Suprapubic skin (tissue), 4 donors: ENCODE data around the gene FOXE3.

ENCODE experiments used
- EP300 ChIP-seq: sonication (generic); formaldehyde crosslinking; IDR thresholded peaks from one replicate; pipeline ENCODE4 v1.6.1; 2017; ENCODE audit warnings: antibody characterized with exemption
- POLR2A ChIP-seq, 2 donors: fragments of 450-650 bp; IDR thresholded peaks; one replicate each; pipeline ENCODE4 v1.6.1; 2017; ENCODE audit warnings: antibody characterized with exemption in 2 of 2, mild to moderate bottlenecking in 2 of 2, moderate library complexity in 2 of 2
- POLR2AphosphoS5 ChIP-seq, 3 donors: sonication (generic); formaldehyde crosslinking; IDR thresholded peaks; one replicate each; pipeline ENCODE4 v1.6.1; 2017; ENCODE audit warnings: antibody characterized with exemption in 3 of 3
- TF ChIP-seq, protein P1 (sequence below), 2 donors: fragments of 200-600 bp in 1 of 2; fragments of 450-650 bp in 1 of 2; sonication (generic) in 1 of 2; IDR thresholded peaks; one replicate each; pipeline ENCODE4 v1.5.1; 2016 to 2019; ENCODE audit warnings: antibody characterized with exemption in 2 of 2, mild to moderate bottlenecking in 1 of 2, moderate library complexity in 1 of 2

- TF ChIP-seq, protein P1, sequence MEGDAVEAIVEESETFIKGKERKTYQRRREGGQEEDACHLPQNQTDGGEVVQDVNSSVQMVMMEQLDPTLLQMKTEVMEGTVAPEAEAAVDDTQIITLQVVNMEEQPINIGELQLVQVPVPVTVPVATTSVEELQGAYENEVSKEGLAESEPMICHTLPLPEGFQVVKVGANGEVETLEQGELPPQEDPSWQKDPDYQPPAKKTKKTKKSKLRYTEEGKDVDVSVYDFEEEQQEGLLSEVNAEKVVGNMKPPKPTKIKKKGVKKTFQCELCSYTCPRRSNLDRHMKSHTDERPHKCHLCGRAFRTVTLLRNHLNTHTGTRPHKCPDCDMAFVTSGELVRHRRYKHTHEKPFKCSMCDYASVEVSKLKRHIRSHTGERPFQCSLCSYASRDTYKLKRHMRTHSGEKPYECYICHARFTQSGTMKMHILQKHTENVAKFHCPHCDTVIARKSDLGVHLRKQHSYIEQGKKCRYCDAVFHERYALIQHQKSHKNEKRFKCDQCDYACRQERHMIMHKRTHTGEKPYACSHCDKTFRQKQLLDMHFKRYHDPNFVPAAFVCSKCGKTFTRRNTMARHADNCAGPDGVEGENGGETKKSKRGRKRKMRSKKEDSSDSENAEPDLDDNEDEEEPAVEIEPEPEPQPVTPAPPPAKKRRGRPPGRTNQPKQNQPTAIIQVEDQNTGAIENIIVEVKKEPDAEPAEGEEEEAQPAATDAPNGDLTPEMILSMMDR (IDR thresholded peaks at IDR 0.05) = no peak
- TF ChIP-seq POLR2AphosphoS5 (IDR thresholded peaks at IDR 0.05) (no peak), POLR2A (IDR thresholded peaks at IDR 0.05) (no peak), EP300 (no peak)
Measured at GRCh38 chr1:47440599-47441081, 24.6 kb downstream of the FOXE3 start.
